ENCODE results near the gene MAL.

The MAL gene

DNA sequence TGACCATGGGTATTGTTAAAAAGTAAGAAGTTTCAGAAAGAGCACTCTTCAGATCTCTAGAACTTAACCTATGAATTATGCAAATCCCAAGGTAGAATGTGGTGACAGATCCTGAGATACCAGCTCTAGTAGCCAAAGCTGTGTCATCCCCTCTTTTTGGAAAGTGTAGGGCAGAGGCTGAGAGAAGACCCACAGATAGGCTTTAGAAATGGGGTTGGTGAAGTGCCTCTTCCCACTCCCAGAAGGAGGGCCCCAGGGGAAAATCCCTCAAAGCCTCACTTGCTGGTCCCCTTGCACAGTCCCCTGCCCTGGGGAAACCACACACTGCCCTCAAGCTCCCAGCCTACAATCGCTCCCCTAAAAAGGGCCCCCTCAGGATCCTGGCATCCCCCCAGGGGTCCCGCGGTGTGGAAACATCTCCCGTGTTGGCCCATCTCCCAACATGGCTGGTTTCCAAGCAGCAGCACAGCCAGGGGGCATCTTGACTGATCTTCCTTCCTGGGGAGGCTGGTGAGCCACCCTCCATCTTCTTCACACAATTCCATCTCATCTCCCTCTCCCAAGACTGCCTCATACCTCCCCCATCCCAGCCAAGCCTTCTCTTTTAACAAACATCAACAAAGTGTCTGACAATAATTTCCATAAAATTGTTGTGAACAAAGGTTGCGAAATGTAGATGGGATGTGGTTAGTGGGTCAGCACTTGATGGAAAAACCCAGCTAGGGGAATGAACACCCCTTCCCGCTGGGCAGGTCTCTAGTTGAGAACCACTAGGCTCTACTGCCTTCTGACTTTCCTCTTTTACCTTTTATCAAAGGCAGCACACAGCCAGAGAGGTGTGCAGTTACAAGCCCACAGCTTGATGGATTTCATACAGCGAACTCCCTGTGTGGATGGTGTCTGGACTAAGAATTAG is 25.1 kb downstream of the MAL start:
- no peak for DNase-seq

DNA sequence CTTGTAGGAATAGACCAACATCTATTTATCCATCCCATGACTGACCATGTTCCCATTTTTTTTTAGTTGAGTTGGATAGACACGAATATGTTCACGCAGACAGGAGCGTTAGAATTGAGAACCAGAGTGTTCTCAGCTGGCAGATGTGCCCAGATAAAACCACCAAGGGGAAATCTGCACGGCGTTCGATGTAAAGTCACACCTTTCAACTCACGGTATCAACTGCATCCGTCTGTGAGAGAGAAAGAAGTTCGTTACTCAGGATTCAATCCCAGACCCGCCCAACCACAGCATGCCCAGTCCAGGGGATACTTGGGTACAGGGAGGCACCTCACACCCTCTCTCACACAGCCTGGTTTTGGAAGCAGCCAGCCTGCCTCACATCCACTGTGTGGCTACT is 26.1 kb downstream of the MAL start:
- DNase-seq: no peak

DNA sequence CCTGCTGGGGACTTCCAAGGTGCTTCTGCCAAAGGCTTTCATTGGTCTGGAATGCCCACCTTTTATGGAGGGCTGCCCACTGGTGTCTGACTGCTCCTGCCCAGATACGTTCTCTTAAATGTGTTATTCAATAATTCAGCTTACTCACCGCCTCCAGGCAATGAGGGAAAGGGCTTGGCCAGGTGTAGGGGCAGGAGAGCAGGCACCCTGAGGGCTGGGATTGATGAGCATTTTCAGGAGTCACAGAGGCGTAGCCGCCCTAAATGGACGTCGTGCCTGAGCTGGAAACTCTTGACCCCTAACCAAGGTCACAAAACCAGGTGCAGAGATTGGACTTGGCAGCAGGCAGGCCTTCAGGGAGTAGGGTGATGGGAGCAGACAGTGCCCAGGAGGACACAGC is 26.8 kb downstream of the MAL start:
- DNase-seq: no peak

DNA sequence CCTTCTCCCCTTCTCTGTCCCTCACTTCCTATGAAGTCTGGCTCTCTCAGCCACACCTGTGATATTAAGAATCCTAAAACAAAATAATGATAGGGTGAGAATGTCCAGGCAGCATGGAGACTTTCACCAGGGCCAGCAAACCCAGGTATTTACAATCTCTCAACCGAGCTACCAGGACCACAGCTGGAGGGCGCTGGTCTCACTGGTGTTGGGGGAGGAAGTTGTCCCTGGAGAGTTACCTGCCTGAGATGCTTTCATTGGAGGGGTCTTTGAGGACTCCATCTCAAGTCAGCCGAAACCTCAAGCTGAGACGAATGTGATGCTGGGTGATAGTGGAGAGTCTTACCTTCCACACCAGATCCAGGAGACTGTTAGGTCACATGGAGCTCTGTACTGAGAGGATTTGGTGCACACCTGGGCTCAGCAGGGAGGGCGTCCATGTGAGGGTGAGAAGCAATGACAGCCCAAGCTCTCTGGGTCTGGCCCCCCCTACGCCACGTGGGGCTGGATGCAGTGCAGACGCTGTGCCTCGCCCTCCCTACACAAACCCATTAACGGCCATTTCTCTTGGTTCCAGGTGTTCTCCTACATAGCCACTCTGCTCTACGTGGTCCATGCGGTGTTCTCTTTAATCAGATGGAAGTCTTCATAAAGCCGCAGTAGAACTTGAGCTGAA is 27.4 kb downstream of the MAL start:
- DNase-seq: no peak

DNA sequence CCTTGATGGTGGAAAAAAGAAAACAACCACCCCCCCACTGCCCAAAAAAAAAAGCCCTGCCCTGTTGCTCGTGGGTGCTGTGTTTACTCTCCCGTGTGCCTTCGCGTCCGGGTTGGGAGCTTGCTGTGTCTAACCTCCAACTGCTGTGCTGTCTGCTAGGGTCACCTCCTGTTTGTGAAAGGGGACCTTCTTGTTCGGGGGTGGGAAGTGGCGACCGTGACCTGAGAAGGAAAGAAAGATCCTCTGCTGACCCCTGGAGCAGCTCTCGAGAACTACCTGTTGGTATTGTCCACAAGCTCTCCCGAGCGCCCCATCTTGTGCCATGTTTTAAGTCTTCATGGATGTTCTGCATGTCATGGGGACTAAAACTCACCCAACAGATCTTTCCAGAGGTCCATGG is 28.0 kb downstream of the MAL start:
- no peak for DNase-seq

DNA sequence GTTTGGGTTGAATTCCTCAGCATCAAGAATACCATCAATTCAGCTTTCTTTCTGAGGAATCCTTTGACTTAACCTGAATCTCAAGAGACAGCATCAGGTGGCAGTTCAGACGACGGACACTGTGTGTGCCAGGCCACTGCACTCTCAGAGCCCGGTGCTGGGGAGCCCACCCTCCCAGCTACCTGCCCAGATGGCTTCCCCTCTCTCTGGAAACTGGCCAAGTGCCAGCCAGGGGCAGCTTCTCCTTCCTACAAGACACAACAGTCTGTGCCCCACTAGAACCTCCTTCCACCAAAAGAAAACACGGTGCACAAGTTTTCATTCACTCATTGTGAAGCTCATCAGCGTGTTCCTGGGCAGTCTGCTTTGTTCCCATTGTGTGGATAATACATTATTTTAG is 28.5 kb downstream of the MAL start:
- DNase-seq: no peak

DNA sequence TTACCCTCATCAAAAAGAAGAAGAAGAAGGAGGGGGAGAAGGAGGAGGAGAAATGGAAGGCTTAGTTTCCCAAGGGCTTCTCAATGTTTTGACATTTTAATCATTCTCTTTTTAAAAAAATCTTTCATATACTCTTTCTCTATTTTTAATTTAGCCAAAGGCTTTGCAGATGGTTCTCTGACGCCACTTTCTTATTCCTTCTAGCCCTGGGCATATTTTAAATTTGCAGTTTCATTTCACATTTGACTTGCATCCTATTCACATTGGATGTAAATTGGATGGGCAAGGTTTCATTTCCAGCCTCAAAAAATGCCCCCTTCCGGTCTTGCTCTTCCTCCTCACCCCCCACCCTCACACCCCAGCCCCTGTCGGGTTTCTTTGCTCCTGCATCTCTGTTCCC is 29.8 kb downstream of the MAL start:
- no peak for DNase-seq

DNA sequence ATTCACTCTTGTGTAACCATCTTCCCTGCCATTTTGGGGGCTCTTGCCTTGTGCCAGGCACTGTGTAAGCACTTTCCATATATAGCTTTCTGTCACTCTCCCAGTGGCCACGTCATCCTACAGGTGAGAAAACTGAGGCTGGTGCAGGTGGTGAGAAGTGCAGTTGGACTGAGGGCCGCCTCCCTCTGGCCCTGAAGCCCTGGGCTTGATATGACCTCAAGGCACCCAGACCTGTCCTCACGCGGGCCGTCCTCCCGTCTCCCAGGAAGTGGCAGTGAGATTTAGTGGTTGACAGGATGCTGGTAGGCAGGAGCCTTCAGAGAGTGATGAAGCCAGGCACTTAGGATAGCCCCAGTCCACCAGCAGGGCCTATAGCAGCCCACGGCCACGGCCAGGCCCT is 30.5 kb downstream of the MAL start:
- no peak for DNase-seq

DNA sequence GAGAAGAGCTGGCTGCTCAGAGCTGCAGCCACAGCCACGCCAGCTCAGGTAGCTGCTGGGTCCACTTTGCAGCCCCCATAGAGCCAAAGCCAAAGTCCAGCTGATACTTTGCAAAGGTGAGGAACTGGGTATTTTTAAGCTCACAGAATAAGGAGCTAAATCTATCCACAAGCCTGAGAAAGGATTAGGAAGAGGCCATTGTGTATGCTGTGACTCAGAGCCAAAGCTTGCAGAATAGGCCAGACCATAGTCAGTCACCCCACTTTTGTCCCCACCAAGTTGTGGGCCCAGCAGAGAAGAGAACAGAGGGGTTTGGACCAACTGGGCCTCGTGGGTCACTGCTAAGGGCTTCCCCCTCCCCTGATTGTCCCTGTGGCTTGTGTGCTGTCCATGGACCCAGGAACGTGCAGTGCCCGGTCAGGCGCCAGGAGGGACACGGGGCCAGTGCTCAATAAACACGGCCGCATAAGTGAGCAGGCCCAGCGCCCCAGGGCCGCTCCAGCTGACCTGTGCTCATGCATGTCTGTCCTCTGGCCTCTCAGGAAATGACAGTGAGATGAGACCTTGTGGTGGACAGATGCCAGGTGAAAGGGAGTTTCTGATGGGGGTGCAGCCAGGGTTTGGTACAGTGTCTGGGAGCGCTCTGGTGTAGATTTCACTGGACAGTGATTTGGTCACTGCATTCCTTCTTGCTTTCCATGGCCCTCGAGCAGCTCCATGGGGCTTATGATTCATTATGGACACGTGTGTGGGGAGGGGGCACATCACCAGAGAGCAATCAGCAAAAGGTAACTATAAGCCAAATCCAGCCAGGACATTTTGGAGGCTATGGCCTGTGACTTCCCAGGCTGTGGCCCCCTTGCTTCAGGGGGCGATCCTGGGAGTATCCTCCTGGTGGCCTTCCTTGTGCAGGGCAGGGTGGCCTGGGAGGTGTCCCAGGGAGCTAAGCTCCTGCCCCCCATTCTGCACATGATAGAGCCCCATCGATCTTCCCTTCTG is 31.3 kb downstream of the MAL start:
- no peak for DNase-seq

DNA sequence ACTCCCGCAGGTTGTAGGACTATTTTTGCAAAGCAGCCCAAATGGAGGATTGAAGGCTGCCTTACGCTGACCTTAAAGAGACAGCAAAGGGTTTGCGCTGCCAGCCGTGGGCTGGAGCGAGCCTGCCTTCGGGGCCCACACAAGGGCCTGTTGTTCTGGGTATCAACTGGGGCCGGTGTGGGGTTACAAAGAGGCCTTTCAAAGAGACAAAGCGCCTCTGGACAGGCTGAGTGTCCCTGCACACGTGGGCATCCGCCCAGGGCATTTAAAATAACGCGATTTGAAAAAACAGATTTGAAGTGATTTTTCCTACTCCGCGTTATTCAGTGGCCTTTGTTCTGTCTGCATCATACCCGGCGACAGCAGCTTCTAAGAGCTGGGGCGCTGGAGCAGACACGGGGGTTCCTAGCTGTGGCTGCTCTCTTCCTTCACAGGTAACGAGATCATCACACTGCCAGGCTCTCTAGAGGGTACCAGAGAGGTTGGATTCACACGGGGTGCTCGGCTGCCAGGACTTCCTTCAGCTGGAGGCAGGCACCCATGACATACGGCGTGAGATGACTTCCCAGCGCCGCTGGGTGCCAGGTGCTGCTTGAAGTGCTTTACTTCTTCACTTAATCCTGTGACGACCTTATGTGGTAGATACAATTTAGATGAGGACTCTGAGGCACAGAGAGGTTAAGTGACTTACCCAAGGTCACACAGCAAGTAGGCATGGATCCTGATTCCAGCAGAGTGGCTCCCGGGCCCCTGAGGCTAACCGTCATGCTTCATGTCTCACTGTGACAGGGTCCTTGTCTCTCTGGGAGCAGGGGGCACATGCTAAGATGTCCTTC is 32.2 kb downstream of the MAL start:
- DNase-seq: no peak

DNA sequence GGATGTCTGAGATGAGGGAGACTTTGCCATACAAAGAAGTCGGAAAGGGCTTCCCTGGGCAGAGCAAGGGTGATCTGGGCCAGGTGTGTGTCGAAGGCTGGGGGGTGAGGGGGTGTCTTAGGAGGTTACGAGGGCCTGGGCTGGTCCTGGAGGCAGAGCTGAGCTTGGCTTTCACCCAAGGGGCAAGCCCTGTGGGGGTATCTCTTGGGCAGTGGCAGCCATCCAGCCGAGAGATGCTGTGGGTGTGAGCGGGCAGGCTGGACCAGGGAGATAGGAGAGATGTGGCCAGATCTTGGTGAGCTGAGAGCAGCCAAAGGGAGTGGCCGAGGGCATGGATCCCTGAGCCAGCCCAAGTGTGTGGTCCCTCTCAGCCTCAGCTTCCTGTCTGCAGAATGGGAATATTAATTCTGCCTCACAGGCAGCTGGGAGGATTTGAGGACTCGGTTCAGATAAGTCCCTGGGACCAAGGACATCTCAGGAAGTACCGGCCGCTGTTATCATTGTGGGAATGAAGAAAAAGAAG is 33.0 kb downstream of the MAL start:
- DNase-seq: no peak

DNA sequence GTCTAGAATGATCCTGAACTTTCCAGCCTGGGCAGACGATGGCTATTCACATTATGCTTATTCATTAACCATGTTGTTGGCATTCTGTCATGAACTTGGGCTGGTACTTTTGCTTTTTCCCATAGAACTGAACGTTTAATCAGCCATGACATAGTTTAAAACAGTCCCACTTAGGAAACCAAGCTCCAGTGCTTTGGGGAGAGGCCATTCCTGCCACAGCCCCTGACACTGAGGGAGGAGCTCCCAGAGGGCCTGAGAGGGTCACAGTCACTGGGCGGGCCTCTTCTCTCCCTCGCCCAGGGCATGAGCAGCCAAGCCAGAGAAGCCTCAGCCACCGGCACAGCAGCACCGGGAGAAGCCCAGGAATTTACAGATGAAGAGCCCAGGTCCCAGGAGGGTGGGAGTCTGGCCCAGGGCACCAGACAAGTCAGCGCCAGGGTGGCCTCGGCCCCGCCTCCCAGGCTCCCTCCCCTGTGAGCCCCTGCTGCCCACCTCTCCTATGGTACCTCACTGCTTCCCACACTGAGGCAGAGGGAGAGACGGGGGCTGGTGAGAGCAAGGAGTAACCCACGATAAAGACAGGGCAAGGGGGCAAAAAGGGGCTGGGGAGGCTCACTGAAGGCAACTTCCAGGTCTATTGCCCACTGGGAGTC is 33.6 kb downstream of the MAL start:
- no peak for DNase-seq

DNA sequence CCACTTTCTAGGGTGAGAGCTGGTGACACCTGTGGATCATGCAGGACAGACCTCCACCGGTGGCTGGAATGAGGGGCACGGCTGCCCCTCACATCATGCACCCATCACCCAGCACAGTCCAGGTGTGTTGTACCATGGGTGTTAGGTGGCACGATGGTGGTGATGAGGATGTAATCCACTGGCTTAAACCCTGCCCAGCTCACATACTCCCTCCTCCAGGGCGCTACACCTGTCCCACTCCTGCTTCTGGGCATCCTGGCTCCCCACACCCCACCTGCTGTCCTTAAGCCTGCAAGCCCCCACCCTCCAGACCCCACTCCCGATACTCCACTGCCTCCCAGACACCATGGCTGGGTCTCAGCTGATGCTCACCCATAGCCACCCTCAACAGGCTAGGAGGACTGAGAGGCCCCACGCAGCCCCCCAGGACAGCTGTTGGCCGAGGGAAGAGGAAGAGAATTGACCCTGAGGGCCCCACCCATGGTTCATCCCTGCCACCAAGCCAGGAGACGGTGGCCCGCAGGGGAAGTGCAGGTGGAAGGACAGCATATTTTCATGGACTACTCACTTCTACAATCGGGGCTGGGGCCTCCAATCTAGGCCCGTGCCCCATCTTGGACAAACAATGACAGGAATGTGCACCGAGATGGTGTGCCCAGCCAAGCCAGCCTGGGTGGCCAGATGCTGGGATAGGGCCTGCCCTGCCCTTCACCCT is 34.3 kb downstream of the MAL start:
- no peak for DNase-seq

DNA sequence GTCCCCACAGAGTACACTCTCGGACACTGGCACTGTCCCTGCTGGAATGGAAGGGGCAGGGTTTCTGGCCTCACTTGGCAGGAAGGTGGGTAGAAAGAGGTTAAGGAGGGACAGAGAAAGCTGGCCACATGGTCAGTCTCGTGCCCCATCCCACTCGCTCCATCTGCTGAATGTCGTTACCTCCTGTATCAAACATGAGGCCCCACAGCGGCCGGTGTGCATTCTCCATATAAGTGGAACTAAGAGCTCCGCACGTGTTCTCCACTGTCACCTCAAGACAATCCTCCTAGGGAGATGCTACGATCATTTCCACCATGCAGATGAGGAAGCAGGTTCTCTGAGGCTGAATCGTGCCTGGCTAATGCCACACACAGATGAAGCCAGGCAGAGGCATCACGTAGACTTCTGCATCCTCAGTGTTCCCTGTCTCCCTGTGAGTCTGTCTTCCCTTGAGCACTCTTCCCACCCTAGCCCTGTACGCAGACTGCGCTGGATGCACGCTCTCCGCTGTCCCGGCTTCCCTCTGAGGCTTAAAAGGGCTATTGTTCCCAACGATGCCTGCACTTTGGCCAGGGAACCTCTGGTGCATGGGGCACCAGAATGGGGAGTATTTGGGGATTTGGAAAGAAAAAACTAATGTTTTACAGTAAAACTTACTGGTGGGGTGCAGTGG is 35.1 kb downstream of the MAL start:
- no peak for DNase-seq

DNA sequence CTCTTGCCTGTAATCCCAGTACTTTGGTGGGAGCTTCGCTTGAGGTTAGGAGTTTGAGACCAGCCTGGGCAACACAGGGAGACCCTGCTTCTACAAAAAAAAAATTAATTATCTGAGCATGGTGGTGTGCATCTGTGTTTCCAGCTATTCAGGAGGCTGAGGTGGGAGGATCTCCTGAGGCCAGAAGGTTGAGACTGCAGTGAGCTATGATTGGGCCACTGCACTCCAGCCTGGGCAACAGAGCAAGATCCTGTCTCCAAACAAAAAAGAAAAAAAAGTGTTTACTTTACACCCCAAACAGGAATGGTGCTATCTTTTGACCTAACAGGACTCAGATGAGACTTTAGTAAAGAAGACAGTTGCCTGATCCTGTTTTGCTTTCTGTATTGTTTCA is 35.6 kb downstream of the MAL start:
- DNase-seq: no peak

DNA sequence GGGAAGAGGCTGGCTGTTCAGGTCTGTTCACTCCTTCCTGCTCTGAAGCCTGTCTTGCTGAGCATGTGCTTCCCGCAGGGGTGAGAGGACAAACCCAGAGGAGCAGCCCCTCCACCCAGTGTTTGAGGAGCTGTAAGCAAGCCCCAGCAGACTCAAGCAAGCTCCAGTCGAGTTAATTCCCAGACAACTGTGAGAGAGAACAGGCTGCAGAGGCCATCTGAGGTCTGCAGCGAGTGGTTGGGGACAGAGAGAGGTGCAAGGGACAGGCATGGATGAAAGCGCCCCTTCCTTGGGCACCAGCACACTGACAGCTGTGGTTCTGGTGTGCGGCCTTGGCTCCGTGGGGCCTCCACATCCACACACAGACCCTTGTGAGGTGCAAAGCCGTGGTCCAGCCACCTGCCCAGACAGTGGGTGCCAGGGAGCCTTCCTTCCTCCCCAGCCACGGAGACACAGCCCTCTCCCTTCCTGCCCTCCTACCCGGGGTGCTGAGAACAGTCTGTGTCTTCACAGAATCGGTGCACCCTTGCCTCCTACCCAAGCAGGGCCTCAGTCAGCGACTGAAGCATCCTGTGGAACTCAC is 36.2 kb downstream of the MAL start:
- DNase-seq: no peak

DNA sequence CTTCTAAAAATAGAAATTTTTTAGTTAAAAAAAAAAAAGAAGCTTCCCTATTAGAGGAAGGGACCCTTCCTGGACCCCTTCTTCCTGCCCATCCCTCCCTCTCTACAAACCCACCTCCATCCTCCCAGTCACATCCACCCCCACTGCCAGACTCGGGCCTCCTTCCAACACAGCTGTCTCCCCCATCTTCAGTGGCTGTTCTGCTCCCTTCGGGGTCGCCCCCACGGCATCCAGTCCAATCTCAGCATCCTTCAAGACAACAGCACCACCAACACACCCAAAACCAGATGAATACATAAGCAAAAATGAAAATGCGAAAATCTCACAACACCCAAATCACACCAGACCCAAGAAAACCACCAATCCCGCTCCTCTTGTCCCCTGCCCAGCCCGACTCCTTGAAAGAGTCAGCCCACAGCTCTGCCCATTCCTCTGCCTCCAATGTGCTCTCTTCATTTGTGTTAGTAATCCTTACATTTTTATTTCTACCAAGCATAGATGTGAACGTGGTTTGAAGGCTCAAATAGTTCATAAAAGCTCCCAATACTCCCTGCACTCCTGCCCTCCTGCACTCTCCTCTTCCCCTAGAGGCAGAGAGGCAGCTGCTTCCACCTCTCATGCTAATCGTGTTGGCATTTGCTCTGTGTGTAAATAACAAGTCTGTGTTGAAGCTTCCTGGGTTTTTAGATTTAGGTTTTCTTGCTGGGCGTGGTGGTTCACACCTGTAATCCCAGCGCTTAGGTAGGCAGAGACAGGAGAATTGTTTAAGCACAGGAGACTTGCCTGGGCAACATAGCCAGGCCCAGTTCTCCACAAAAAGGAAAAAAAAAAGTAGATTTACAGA is 37.0 kb downstream of the MAL start:
- DNase-seq: no peak

DNA sequence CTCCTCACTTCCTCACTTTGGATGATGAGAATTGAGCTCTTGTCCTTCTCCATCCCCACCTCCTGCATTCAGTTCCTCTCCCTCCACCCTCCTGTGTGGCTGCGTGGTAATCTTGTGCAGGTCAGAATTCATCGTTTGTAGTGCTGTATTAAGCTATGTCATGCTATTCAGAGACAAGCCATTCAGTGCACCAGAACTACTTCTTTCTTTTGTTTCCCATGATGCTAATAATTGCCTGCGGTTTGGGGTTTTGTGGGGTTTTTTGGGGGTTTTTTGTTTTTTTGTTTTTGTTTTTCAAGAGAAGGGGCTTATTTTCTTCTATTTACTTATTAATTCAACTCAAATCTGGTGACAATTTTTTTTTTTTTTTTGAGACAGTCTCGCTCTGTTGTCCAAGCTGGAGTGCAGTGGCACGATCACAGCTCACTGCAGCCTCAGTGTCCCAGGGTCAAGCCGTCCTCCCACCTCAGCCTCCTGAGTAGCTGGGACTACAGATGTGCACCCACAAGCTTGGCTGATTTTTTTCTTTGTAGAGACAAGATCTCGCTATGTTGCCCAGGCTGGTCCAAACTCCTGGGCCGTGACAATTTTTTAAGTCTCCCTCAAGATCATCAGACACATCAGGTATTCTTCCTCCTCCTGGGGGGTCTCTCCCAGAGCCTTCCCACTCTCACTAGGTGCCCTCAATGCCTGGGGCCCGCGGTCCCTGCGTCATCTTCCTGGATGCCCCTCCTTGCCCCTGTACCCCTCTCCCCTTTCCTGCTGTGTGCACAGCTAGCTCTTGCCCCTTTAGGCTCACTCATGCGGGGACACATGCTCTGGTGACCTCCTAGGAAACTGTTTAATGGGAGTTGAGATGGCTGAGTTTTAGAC is 37.8 kb downstream of the MAL start:
- DNase-seq: no peak
